ENCODE results near the gene TSR2. TPM values are rescaled to one million over a fixed set of nuclear protein-coding genes. Genes with fewer than 3 reads are reported as not detected.

The TSR2 gene
- total and polyA plus RNA-seq, 2 of the 13 experiments (the other 11 are each of a cell fraction or from before 2014, with no cell fraction given) = 10.9 to 35.5 TPM

DNA sequence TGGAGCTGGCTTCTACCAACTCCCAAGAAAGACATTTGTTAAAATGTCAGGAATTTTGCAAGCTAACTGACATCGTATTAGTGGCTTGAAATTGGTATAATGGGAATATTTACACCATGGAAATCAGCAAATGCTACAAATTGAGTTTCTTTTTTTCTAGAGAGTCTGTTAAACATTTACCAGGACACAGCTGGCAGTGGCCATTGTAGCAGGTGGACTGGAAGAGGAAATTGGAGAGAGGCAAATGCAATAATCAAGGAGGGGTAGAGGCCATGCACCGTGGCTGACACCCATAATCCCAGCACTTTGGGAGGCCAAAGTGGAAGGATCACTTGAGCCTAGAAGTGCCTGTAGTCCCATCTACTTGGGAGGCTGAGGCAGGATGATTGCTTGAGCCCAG lies 32.9 kb upstream of the TSR2 start (continued):
- TF ChIP-seq, protein P1, sequence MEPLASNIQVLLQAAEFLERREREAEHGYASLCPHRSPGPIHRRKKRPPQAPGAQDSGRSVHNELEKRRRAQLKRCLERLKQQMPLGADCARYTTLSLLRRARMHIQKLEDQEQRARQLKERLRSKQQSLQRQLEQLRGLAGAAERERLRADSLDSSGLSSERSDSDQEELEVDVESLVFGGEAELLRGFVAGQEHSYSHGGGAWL (CRISPR knock-in tag; IDR thresholded peaks at IDR 0.05) = no peak

- Histone ChIP-seq H3K9me3 (ENCODE audit: low read length) (no peaks in the 10 kb centered on the region), H3K79me2 (ENCODE audit: insufficient read depth, low read length) (no peaks in the 10 kb centered on the region), H3K4me3 (replicated peaks in 1 of 3; ENCODE audit: insufficient read depth in 1 of 3, low read depth in 2 of 3, low read length in 3 of 3) (no peak overlapping the region), H3K27me3 (ENCODE audit: control insufficient read depth in 1 of 2, insufficient read depth in 2 of 2, low read length in 2 of 2) (no peaks in the 10 kb centered on the region), H2AFZ (ENCODE audit: low read length) (no peak overlapping the region), H3K9ac (ENCODE audit: insufficient read depth, low read depth, low read length) (no peak overlapping the region), H3K27ac (ENCODE audit: extremely low read length, insufficient read depth, low read length) (no peak overlapping the region), H3K4me1 (ENCODE audit: insufficient read depth, low read length) (peaks cover 6% of the 10 kb centered on the region; the same call in 1 of the 2 replicates), H4K20me1 (ENCODE audit: insufficient read depth, low read length) (no peaks in the 10 kb centered on the region), H3K4me2 (ENCODE audit: low read depth, low read length) (no peak overlapping the region), H3K36me3 (replicated peaks in 1 of 2; ENCODE audit: control insufficient read depth in 1 of 2, insufficient read depth in 2 of 2, low read length in 2 of 2) (no peaks in the 10 kb centered on the region)
- ChIA-PET CTCF (ENCODE audit: low intra/inter-chr PET ratio, low total read pairs) (no interaction called here), POLR2A (no interaction called here)
- FAIRE-seq (no peak), DNase-seq (ENCODE audit: low spot score) (no peak), ATAC-seq (no peak)
- BruUV-seq (replicated peaks) = no TSS peak
- 83% methylated on average over 1 of the region's 1 CpG for WGBS (ENCODE audit: low lambda C conversion rate)
- intact Hi-C loops (cut with micrococcal nuclease; ENCODE audit: unreplicated experiment) (no loop called here), in situ Hi-C loops (cut with HindIII; ENCODE audit: extremely low pct_ligation_motif_present, low pct_unique_long_range_greater_than_20kb) (no loop called here)
- TF ChIP-seq STAT5B (CRISPR knock-in tag; IDR thresholded peaks at IDR 0.05) = no peak
- TF ChIP-seq FOXO1 (CRISPR knock-in tag; IDR thresholded peaks at IDR 0.05) = no peak
- no peak for TF ChIP-seq ZBTB46 (CRISPR knock-in tag; IDR thresholded peaks at IDR 0.05; ENCODE audit: borderline replicate concordance)
These were observed 28.5 kb upstream of the TSR2 start for GRCh38 chrX:54411732-54412131.

DNA sequence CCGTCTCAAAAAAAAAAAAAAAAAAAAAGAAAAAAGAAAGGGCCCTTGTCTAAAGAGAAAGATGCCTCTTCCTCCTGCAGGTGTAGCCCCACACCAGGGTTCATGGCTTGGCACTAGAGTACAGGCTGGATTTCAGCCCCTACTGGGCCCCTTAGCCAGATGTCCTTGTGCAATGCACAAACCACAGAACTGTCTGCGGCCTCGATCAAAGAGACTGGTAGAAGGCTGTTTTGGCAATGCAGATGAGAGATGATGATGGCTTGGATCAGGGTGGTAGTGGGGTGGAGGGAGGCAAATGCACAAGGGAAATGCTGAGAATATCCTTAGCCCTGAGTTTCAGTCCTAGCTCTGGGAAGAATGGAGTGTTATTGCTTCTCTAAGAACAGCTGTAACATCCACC lies 26.5 kb upstream of the TSR2 start:
- Histone ChIP-seq H3K36me3 (replicated peaks in 1 of 2; ENCODE audit: control insufficient read depth in 1 of 2, insufficient read depth in 2 of 2, low read length in 2 of 2) (no peaks in the 10 kb centered on the region), H2AFZ (ENCODE audit: low read length) (no peak overlapping the region), H3K4me1 (ENCODE audit: insufficient read depth, low read length) (peaks cover 6% of the 10 kb centered on the region; the same call in 1 of the 2 replicates), H3K4me3 (replicated peaks in 1 of 3; ENCODE audit: insufficient read depth in 1 of 3, low read depth in 2 of 3, low read length in 3 of 3) (no peak overlapping the region), H3K9me3 (ENCODE audit: low read length) (no peaks in the 10 kb centered on the region), H3K27ac (ENCODE audit: extremely low read length, insufficient read depth, low read length) (no peak overlapping the region), H3K79me2 (ENCODE audit: insufficient read depth, low read length) (no peaks in the 10 kb centered on the region), H3K27me3 (ENCODE audit: control insufficient read depth in 1 of 2, insufficient read depth in 2 of 2, low read length in 2 of 2) (no peaks in the 10 kb centered on the region), H3K9ac (ENCODE audit: insufficient read depth, low read depth, low read length) (no peak overlapping the region), H3K4me2 (ENCODE audit: low read depth, low read length) (no peak overlapping the region), H4K20me1 (ENCODE audit: insufficient read depth, low read length) (no peaks in the 10 kb centered on the region)
- peak; percentile 45 for DNase-seq (ENCODE audit: low spot score)
- peak; percentile 86 for ATAC-seq
- ChIA-PET CTCF (ENCODE audit: low intra/inter-chr PET ratio, low total read pairs) (no interaction called here), POLR2A (no interaction called here)
- peak; percentile 49 for FAIRE-seq
- BruUV-seq (replicated peaks) = no TSS peak
- WGBS (ENCODE audit: low lambda C conversion rate) = 0% methylated on average over 3 of the region's 3 CpGs
- in situ Hi-C loops (cut with HindIII; ENCODE audit: extremely low pct_ligation_motif_present, low pct_unique_long_range_greater_than_20kb) (no loop called here), intact Hi-C loops (cut with micrococcal nuclease; ENCODE audit: unreplicated experiment) (no loop called here)
- TF ChIP-seq BCL6 (CRISPR knock-in tag; IDR thresholded peaks at IDR 0.05) (peak; percentile 44; the same call in 1 of the 2 replicates), CBFB (CRISPR knock-in tag; IDR thresholded peaks at IDR 0.05) (peak; percentile 84), CEBPG (CRISPR knock-in tag; IDR thresholded peaks at IDR 0.05) (peak; percentile 24; the same call in 1 of the 2 replicates), EP300 (IDR thresholded peaks at IDR 0.05; ENCODE audit: low read depth in 2 of 2, low read length in 2 of 2) (peak in 1 of 2 experiments; percentile 27; a peak in 1 of 4 replicates), EP300 (CRISPR knock-in tag; IDR thresholded peaks at IDR 0.05; ENCODE audit: borderline replicate concordance) (no peak), CEBPB (IDR thresholded peaks at IDR 0.05; ENCODE audit: borderline replicate concordance, low read depth, low read length) (peak; percentile 69), NPAS2 (CRISPR knock-in tag; IDR thresholded peaks at IDR 0.05; ENCODE audit: borderline replicate concordance) (no peak), ZNF292 (CRISPR knock-in tag; IDR thresholded peaks at IDR 0.05; ENCODE audit: borderline replicate concordance, low read depth) (no peak), TCF7 (IDR thresholded peaks at IDR 0.05; ENCODE audit: low read depth) (peak; percentile 70), HMG20A (CRISPR knock-in tag; IDR thresholded peaks at IDR 0.05; ENCODE audit: borderline replicate concordance) (peak; percentile 24; the same call in 1 of the 2 replicates), ZNF12 (CRISPR knock-in tag; IDR thresholded peaks at IDR 0.05) (no peak)
- TF ChIP-seq, protein P2, sequence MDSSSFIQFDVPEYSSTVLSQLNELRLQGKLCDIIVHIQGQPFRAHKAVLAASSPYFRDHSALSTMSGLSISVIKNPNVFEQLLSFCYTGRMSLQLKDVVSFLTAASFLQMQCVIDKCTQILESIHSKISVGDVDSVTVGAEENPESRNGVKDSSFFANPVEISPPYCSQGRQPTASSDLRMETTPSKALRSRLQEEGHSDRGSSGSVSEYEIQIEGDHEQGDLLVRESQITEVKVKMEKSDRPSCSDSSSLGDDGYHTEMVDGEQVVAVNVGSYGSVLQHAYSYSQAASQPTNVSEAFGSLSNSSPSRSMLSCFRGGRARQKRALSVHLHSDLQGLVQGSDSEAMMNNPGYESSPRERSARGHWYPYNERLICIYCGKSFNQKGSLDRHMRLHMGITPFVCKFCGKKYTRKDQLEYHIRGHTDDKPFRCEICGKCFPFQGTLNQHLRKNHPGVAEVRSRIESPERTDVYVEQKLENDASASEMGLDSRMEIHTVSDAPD (CRISPR knock-in tag; IDR thresholded peaks at IDR 0.05) = 0 out of 2 replicates have a peak, but pooled peaks have one; percentile 30
